WERI-Rb-1 (cell line): ENCODE results near the gene BRIP1.

Experiments used
- DNase-seq: peaks from one replicate; pipeline ENCODE4 v3.0.0-alpha.2; 2020
- H3K27ac ChIP-seq: fragments of 250-450 bp; sonication (Bioruptor Pico); 2 replicates; pipeline ENCODE4 v1.5.1; 2020; ENCODE audit warnings: mild to moderate bottlenecking, moderate library complexity
- H3K27me3 ChIP-seq: fragments of 250-450 bp; sonication (Bioruptor Pico); 2 replicates; pipeline ENCODE4 v1.5.1; 2021; ENCODE audit warnings: mild to moderate bottlenecking, low read depth, moderate library complexity; ENCODE audit not compliant: insufficient read depth, severe bottlenecking
- H3K36me3 ChIP-seq: fragments of 250-450 bp; sonication (Bioruptor Pico); 2 replicates; pipeline ENCODE4 v1.5.1; 2020; ENCODE audit warnings: mild to moderate bottlenecking, moderate library complexity
- H3K4me3 ChIP-seq: 2 replicates; pipeline ENCODE4 v1.5.1; 2011; ENCODE audit warnings: low read depth, mild to moderate bottlenecking, control low read depth, low read length
- H3K9me3 ChIP-seq: fragments of 250-450 bp; sonication (Bioruptor Pico); 2 replicates; pipeline ENCODE4 v1.5.1; 2021; ENCODE audit warnings: mild to moderate bottlenecking, moderate library complexity; ENCODE audit not compliant: severe bottlenecking
- CTCF ChIP-seq: IDR thresholded peaks from 2 replicates; pipeline ENCODE4 v1.5.1; 2011; ENCODE audit warnings: low read depth, mild to moderate bottlenecking, control low read depth, inconsistent platforms, low read length

BRIP1 gene

GRCh38 chr17:61794242-61794641 is 69.1 kb downstream of the BRIP1 start:
- Histone ChIP-seq H3K4me3 (no peak overlapping the region), H3K36me3 (peaks cover 81% of the 10 kb centered on the region), H3K27ac (no peak overlapping the region), H3K27me3 (no peaks in the 10 kb centered on the region), H3K9me3 (no peaks in the 10 kb centered on the region)
- DNase-seq, result no peak
- no peak for TF ChIP-seq CTCF

- no peak for TF ChIP-seq CTCF
- H3K4me3 ChIP-seq, result no peak overlapping the region
- H3K9me3 ChIP-seq, result no peaks in the 10 kb centered on the region
- no peaks in the 10 kb centered on the region for H3K27me3 ChIP-seq
- DNase-seq, result no peak
- H3K36me3 ChIP-seq, result peaks cover 79% of the 10 kb centered on the region
- no peak overlapping the region for H3K27ac ChIP-seq
Observed at GRCh38 chr17:61793565-61793964, 69.8 kb downstream of the BRIP1 start.

- no peaks in the 10 kb centered on the region for H3K9me3 ChIP-seq
- H3K36me3 ChIP-seq, result peaks cover 51% of the 10 kb centered on the region
- no peak for TF ChIP-seq CTCF
- H3K27ac ChIP-seq, result no peak overlapping the region
- H3K27me3 ChIP-seq, result no peaks in the 10 kb centered on the region
- H3K4me3 ChIP-seq, result no peak overlapping the region
- DNase-seq, result no peak
Observed at GRCh38 chr17:61789872-61790271, 73.5 kb downstream of the BRIP1 start.

GRCh38 chr17:61786088-61786487 is 77.2 kb downstream of the BRIP1 start:
- H3K27me3 ChIP-seq, result no peaks in the 10 kb centered on the region
- no peak for TF ChIP-seq CTCF
- DNase-seq, result no peak
- no peaks in the 10 kb centered on the region for H3K9me3 ChIP-seq
- H3K4me3 ChIP-seq, result no peak overlapping the region
- peaks cover 34% of the 10 kb centered on the region for H3K36me3 ChIP-seq
- no peak overlapping the region for H3K27ac ChIP-seq

GRCh38 chr17:61784510-61784909 is 78.8 kb downstream of the BRIP1 start:
- H3K27me3 ChIP-seq, result no peaks in the 10 kb centered on the region
- peaks cover 36% of the 10 kb centered on the region for H3K36me3 ChIP-seq
- no peak for DNase-seq
- TF ChIP-seq CTCF, result no peak
- H3K4me3 ChIP-seq, result no peak overlapping the region
- H3K9me3 ChIP-seq, result no peaks in the 10 kb centered on the region
- H3K27ac ChIP-seq, result no peak overlapping the region

- peaks cover 39% of the 10 kb centered on the region for H3K36me3 ChIP-seq
- no peak for TF ChIP-seq CTCF
- DNase-seq, result no peak
- no peaks in the 10 kb centered on the region for H3K27me3 ChIP-seq
- H3K9me3 ChIP-seq, result no peaks in the 10 kb centered on the region
- H3K27ac ChIP-seq, result no peak overlapping the region
- no peak overlapping the region for H3K4me3 ChIP-seq
Observed at GRCh38 chr17:61783556-61784304, 79.6 kb downstream of the BRIP1 start.
